Measurements from ENCODE around the gene PSMC5.
A peak's percentile ranks its signal among the peaks of the same experiment; 100 is the strongest.

Gene PSMC5

GRCh38 chr17:63820963-63821561 is 6.2 kb upstream of the PSMC5 start:
- no peak for DNase-seq (ENCODE audit: low read depth)

DNA sequence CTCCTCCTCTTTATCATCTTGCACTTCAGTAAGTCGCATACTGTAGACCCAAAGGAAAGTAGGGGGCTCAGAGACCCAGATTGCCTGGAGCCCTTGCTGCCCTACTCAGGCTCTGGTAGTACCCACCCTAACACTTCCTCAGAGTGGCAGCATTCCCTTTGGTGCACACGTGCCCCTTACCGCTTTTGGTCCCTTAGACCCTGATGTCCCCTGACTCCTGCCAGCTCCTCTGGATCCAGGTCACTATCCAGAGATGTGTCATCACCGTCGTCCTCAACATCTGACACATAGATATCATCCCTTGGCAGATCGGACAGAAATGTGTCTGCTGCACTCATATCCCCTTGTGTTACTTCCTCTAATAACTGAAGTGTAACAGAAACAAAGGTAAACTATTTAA is 5.4 kb upstream of the PSMC5 start:
- DNase-seq (ENCODE audit: low read depth), result no peak

DNA sequence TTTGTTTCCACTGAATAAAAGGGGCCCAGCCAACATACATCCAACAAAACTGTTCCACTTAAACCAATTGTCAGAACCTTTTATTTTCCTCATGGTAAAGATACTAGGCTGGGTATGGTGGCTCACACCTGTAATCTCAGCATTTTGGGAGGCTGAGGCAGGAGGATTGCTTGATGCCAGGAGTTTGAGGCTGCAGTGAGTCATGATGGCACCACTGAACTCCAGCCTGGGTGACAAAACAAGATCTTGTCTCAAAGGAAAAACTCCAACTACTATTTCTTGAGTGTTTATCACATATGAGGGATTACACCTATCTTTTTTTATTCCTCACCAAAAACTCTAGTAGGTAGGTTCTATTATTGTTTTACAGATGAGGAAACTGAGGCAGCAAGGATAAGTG is 4.7 kb upstream of the PSMC5 start:
- DNase-seq (ENCODE audit: low read depth), result no peak

DNA sequence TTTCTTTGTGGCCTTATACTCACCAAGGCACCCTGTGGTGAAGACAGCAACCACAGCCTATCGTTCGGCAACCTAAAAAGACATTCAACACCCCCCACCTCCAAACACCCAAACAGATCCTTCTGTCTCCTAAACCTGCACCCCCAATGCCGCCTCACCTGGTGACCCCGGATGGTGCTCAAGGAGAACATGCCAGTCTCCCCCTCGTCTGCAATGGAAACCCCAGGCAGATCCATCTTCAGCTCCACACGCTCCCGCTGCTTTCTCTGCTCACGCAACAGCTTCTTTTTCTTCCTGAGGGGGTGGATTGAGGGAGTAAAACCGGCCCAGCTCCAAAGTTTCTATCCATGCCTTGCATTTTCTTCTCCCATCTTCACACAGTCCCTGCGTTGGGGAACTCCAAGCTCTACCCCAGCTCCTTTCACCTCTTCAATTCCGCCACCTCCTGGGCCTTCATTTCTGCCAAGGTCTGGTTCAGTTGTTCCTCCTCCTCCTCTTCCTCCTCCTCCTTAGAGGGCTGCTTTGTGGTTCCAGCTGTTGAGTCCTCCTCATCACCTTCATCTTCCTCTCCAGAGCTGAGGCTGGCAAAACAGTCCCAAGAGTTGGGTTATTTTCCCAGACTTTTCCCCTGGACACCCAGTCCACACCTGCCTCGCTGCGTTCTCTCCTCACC is 3.4 kb upstream of the PSMC5 start:
- DNase-seq (ENCODE audit: low read depth), result no peak

- DNase-seq (ENCODE audit: low read depth), result no peak
Observed at GRCh38 chr17:63824362-63824761, 2.9 kb upstream of the PSMC5 start.

DNA sequence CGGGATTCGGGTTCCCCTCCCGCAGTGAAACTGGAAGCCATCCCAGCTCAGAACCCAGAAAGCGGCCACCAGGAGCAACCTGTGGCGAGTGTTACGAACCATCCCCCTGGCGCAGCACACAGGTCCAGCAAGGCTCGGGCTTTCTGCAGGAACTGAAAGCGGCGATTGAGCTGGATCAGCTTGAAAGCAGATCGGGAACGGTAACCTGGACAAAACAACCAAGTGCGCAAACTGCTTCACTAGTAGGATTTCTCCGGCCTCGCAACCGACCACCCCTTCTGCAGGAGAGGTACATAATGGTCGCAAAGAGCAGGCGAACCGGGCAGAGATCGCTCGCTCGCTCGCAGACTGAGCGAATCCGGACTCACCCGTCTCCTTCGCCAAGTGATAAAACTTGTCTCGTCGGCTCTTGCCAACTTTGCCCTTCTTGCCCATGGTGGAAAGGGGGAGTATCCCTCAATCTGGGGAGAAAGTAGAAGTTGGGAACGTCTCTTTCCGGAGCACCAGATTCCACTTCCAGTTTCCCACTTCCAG is 696 bp upstream of the PSMC5 start:
- no peak for DNase-seq (ENCODE audit: low read depth)

DNA sequence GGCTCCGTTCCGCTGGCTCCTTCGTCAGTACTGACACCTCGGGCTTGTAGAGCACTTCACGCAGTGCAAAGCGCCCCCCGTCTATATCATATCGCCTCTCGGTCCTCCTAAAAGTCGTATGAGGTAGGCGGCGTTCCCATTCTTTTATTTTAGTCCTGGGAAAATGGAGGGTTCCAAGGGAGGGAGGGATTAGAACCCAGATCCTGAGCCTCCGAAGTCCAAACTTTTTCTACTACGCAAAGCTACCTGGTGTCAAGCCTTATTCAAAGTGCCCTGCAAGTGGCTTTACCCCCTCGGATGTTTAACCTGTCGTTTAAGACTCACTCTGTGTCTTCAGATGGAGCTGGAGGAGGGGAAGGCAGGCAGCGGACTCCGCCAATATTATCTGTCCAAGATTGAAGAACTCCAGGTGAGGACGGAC is 580 bp downstream of the PSMC5 start:
- no peak for DNase-seq (ENCODE audit: low read depth)

- DNase-seq (ENCODE audit: low read depth), result no peak
Observed at GRCh38 chr17:63828936-63829335, 1.7 kb downstream of the PSMC5 start.

DNA sequence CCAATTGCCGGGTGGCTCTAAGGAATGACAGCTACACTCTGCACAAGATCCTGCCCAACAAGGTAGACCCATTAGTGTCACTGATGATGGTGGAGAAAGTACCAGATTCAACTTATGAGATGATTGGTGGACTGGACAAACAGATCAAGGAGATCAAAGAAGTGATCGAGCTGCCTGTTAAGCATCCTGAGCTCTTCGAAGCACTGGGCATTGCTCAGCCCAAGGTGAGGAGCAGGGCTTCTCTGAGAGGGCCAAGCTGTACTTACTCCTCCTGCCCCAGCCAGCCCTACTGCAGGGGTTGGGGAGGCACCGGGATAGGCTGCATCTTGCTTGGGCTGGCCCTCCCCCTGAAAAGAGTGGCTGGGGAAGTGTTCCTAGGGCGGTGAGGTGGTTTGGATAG is 3.0 kb downstream of the PSMC5 start:
- DNase-seq (ENCODE audit: low read depth), result no peak

- DNase-seq (ENCODE audit: low read depth), result no peak
Observed at GRCh38 chr17:63830904-63831491, 3.8 kb downstream of the PSMC5 start.

- no peak for DNase-seq (ENCODE audit: low read depth)
Observed at GRCh38 chr17:63831505-63831904, 4.3 kb downstream of the PSMC5 start.

GRCh38 chr17:63832014-63832413 is 4.8 kb downstream of the PSMC5 start:
- DNase-seq (ENCODE audit: low read depth), result no peak

- no peak for DNase-seq (ENCODE audit: low read depth)
Observed at GRCh38 chr17:63832455-63832854, 5.2 kb downstream of the PSMC5 start.

DNA sequence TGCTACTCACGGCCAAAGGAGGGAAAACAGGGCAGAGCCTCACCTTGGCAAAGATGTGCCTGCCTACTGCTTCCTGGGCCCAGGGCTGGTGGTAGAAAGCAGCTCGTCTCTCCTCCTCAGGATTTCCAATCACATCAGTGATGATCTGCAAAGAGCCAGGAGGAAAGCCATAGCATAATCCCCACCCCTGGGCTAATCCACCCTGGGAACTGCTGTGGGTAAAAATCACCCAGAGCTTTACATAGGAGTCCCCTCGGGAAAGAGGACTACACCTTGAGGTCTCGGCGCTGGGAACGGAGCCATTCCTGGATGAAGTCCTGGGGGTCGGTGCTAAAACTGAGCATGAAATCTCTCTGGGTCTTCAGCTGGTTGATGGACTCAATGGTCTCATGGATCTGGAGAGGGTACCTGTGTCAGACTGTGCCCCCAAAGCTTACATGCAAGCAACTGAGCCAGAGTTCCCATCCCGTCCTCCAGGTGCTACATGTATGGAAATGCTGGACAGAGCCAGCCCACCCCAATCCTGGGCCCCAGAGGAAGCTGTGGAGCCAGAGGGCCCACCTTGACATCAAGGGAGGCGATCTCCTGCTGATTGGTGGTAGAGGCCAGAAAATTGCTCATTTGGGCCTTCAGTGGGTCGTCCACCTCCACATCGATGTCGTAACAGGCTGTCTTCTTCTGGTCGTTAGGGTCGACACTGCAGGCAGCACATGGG is 6.0 kb downstream of the PSMC5 start:
- DNase-seq (ENCODE audit: low read depth), result no peak

DNA sequence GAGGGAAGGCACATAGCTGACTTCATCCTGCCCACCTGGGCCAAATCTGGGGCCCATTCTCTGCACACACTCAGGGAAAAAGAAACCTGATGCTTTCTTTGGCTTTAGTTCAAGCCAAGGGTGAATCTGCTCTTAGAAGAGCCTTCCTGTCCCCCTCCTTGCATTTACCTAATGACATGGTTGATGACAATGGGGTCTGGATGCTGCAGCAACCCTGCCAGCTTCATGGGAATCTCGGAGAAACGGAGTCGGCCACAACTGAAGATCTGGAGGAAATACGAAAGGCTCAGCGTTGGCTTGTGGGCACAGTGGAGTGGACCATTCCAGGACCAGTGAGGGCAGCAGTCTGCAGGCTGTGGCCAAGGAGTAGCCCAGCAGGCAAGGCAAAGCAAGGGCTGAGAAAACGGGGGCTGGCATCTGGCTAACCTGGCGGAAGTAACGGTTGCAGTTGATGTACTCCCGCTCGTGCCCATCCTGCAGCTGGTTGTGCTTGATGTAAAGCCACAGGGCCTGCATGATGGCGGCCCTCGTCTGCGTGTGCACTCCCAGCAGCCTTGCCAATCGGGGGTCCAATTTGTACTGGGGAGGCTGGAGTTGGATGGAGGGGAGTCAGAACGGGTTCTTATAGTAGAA is 6.6 kb downstream of the PSMC5 start:
- DNase-seq (ENCODE audit: low read depth), result no peak

DNA sequence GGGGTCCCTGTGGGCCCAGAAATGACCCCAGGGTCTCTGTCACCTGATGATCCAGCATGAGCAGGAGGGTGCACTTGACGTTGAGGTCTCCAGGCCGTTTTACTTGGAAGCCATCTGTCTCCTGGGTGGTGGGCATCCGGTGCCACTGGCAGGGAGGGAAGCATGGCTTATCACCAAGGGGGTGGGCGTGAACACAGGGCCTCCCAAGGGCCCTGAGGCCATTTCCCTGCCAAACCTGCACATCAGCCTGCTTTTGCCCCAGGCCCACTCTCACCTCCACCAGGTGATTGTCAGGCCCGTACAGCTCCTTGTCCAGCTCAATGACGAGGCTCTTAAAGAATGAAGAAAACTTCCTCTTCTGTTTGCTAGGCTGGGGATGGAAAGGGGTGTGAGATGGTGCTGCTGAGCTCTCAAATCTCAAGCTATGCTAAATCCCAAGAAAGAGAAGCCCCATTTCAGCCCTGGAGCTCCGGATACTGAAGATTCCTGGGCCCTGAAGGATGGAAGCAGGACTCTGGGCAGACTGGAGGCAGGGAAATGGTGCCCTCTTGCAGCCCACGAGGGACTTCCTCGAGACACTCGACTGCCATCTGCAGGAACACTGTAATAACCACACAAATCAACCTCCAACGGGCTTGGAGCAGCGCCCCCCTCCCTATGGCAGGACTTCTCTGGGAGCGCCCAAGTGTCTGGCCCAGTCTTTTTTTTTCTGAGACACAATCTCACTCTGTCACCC is 7.4 kb downstream of the PSMC5 start:
- DNase-seq (ENCODE audit: low read depth), result no peak

DNA sequence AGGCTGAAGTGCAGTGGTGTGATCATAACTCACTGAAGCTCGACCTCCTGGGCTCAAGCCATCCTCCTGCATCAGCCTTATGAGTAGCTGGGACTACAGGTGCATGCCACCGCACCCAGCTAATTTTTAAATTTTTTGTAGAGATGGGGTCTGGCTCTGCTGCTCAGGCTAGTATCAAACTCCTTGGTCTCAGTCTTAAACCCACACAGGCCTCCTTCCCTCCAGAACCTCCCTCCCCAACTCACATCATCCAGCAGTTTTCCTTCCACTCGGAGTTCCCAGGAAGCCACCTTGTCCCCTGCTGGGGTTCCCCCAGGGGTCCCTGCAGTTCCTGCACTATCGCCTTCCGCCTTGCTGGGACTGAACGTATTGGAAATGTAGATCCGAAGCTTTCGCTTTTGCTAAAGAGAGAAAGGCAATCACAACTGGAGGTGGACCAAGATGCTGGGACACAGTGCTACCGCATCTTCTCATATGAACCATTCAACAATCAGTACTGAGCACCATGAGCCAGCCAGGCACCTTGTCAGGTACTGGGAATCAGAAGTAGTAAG is 8.0 kb downstream of the PSMC5 start:
- DNase-seq (ENCODE audit: low read depth), result no peak

DNA sequence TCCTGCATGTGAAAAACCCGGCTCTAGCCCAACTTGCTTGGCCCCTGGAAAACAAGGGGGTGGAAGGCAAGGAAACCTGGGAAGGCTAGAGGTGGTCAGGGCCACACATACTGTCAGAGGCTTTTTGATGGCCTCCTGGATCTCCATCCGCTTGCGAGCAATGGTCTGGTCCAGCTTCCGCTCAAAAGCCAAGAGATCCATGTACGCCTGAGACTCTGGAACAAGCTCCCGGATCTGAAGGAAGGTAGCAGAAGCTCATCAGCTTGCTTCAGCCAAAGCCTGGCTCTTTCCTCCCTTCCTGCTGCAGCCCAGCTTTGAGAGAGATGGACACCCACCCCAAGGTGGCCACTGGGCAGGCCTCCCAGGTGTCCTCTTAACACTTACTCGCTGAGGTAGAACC is 9.6 kb downstream of the PSMC5 start:
- no peak for DNase-seq (ENCODE audit: low read depth)

DNA sequence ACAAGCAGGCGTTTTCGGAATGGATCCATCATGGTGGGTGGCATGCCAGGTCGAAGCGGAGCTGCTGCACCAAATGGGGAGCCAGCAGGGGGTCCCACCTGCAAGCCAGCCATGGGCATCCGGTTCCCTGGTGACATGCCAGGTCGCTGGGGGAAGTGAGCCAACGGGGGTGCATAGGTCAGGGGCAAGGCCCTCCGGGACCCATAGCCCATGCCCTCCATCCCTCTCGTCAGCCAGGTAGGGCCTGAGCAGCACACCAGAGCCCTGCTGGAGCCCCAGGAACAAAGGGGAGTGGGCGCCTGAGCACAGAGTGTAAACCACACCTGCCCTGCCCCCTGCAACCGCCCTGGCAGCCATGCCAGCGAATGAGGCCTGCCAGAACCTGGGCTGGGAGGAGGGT is 10.2 kb downstream of the PSMC5 start:
- no peak for DNase-seq (ENCODE audit: low read depth)

GRCh38 chr17:63837962-63838600 is 10.8 kb downstream of the PSMC5 start:
- DNase-seq (ENCODE audit: low read depth), result no peak

- peak; percentile 48 for DNase-seq (ENCODE audit: low read depth)
Observed at GRCh38 chr17:63838631-63839171, 11.5 kb downstream of the PSMC5 start.

All from GM04503 (cell line).